ENCODE measurements around the gene TMEM163.

DNA sequence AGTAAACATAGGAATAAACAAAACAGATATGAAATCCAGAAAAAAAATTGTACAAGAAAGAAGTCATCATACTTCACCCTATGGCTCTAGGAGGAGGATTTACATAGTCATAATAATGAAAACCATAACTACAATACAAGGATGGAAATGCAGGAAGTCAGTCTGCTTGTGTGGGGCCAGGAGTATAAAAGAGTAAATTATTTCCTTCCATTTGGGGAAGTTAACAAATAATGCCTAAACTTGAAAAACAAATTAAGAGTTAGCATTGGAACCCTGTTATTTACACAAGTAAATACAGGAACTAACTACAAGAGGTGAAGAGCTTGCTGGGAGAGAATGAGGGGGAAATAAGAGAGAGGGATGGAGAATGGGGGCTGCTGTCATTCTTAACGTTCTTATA lies 15.4 kb downstream of the TMEM163 start:
- TF ChIP-seq, protein P1, sequence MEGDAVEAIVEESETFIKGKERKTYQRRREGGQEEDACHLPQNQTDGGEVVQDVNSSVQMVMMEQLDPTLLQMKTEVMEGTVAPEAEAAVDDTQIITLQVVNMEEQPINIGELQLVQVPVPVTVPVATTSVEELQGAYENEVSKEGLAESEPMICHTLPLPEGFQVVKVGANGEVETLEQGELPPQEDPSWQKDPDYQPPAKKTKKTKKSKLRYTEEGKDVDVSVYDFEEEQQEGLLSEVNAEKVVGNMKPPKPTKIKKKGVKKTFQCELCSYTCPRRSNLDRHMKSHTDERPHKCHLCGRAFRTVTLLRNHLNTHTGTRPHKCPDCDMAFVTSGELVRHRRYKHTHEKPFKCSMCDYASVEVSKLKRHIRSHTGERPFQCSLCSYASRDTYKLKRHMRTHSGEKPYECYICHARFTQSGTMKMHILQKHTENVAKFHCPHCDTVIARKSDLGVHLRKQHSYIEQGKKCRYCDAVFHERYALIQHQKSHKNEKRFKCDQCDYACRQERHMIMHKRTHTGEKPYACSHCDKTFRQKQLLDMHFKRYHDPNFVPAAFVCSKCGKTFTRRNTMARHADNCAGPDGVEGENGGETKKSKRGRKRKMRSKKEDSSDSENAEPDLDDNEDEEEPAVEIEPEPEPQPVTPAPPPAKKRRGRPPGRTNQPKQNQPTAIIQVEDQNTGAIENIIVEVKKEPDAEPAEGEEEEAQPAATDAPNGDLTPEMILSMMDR (IDR thresholded peaks at IDR 0.05; ENCODE audit: low read depth, low read length, poor library complexity, severe bottlenecking), result no peak
- TF ChIP-seq EZH2phosphoT487 (IDR thresholded peaks at IDR 0.05; ENCODE audit: borderline replicate concordance, low read length), result no peak

Measured in DOHH2 (cell line).